ENCODE data around the gene RNASE8.

GRCh38 chr14:21092273-21093011, 34.8 kb downstream of the RNASE8 start:
- TF ChIP-seq, protein P1, sequence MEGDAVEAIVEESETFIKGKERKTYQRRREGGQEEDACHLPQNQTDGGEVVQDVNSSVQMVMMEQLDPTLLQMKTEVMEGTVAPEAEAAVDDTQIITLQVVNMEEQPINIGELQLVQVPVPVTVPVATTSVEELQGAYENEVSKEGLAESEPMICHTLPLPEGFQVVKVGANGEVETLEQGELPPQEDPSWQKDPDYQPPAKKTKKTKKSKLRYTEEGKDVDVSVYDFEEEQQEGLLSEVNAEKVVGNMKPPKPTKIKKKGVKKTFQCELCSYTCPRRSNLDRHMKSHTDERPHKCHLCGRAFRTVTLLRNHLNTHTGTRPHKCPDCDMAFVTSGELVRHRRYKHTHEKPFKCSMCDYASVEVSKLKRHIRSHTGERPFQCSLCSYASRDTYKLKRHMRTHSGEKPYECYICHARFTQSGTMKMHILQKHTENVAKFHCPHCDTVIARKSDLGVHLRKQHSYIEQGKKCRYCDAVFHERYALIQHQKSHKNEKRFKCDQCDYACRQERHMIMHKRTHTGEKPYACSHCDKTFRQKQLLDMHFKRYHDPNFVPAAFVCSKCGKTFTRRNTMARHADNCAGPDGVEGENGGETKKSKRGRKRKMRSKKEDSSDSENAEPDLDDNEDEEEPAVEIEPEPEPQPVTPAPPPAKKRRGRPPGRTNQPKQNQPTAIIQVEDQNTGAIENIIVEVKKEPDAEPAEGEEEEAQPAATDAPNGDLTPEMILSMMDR (IDR thresholded peaks at IDR 0.05; ENCODE audit: insufficient read depth, low read depth, low read length), result peak; percentile 94
- no peak for TF ChIP-seq EZH2 (IDR thresholded peaks at IDR 0.05; ENCODE audit: insufficient read depth, low read length)

Measured in astrocyte (in vitro differentiated cells and primary cell).